NCI-H526 (cell line): Measurements from ENCODE around the gene SPTBN5.

Experiments used
- DNase-seq, 2 experiments: peaks; one replicate each; lab custom pipeline; 2025; lab: John Stamatoyannopoulos, UW

Gene SPTBN5

GRCh38 chr15:41866263-41866703 is 27.6 kb downstream of the SPTBN5 start:
- no peak for DNase-seq

DNA sequence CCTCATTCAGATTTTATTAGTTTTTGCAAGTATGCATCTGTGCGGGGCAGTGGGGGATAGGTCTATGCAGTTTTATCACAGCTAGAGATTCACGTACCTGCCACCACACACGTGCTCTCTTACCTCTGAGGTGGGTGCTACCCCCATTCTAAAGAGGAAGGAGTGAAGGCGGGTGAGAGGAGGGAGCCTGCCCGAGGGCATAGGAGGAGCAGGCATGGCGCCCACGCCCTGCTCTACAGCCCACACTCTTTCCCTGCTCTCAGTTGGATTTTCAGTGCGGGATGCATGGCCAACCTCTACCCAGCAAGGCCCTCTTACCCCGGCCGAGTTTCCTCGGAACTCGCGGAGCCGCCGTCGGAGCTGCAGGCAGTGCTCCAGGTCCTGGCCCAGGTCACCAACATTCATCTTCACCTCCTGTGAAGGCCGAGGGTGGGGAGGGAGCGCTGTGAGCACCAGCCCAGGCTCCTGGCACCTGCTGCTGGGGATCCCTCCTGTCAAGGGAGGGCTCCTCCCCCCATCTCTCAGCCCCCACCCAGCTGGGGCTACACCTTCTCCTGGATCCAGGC is 28.3 kb downstream of the SPTBN5 start:
- no peak for DNase-seq

DNA sequence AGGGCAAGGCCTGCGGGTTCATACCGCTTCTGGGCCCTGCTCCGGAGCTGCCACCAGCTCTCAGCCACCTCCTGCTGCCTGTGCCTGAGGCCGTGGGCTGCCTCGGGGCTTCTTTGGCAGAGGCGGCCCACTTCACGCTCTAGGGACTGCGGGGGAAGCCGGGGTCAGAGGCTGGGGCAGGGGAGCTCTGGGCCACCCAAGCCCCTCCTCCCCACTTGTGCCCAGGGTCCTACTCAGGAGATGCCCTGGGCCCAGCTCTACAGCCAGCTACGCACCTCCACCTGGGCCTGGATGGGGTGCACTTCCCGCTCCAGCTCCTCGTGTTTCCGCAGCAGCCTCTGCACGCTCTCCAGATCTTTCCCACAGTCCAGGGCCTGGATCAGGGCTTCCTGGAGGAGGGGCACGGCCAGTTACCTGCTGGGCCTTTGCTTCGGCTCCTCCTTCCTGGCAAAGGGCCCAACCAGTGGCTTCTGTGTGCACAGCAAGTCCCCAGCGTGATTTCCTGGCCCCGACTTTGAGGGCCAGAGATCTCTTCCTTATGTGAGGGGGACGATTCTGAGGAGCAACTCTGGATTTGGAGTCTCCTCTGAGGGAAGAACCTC is 31.2 kb downstream of the SPTBN5 start:
- DNase-seq: no peak

DNA sequence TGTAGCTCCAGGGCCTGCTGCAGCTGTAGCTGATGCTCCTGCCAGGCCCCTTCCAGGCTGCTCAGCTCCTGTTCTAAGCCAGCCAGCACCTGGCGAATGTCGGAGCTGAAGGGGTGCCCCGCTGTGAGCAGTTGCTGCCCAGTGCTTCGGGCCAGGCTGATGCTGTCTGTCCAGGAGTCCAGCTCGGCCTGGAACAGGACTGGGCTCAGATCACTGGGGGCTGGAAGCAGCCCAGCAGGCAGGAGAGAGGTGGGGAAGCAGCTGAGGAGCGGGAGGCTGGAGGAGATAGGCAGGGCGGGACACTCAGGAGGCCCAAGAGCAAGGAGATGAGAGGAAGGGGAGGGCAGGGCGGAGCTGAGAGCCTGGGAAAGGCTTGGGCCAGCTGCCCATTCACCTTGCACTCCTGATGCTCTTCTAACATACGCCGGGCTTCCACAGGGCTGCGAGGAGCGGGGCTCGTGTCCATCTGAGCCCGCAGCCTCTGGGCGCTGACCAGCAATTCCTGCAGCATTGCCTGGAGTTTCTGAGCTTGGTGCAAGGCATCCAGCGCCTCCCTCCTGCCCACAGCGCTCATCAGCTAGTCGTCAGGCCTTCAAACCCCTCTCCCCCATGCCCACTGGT is 32.0 kb downstream of the SPTBN5 start:
- DNase-seq: no peak

GRCh38 chr15:41860049-41860828 is 33.6 kb downstream of the SPTBN5 start:
- DNase-seq: no peak

GRCh38 chr15:41858756-41859155 is 35.1 kb downstream of the SPTBN5 start:
- no peak for DNase-seq

DNA sequence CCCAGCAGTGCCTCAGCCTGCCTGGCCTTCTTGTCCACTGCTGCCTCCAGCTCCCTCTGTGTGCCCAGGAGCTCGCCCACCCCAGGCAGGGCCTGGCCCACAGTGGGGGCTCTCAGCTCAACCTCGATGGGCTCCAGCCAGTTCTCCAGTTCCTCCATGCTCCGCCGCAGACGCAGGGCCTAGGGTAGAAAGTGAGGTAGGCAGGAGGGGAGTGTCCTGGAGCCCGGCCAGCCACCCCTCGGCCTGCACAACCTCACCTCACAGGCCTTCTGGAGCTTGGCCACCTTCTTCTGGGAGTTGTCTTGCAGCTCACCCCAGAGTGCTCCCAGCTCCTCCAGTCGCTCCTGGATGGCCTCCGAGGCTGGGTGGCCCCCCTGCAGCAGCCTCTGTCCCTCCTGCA is 36.5 kb downstream of the SPTBN5 start:
- no peak for DNase-seq

DNA sequence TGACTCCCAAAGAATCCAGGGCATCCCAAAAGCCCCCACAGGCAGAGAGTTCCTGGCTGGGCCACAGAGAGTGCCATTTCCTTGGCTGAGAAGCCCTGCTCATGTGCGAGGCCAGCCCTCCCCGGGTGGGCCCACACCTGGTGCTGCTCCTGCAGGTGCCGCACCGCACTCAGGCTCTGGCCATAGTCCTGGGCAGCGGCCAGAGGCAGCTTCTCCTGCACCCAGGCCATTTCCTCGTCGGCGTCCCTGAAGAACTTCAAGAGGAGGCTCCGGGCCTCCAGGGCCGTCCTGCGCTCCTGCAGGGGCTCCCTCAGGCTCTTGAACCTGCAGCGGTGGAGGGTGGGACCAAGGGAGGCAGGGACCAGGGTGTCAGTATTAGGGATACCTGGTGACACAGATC is 37.1 kb downstream of the SPTBN5 start:
- no peak for DNase-seq

GRCh38 chr15:41856262-41856661 is 37.6 kb downstream of the SPTBN5 start:
- no peak for DNase-seq

- DNase-seq: no peak
Observed at GRCh38 chr15:41855261-41855961, 38.4 kb downstream of the SPTBN5 start.

GRCh38 chr15:41854443-41854842 is 39.4 kb downstream of the SPTBN5 start:
- no peak for DNase-seq

DNA sequence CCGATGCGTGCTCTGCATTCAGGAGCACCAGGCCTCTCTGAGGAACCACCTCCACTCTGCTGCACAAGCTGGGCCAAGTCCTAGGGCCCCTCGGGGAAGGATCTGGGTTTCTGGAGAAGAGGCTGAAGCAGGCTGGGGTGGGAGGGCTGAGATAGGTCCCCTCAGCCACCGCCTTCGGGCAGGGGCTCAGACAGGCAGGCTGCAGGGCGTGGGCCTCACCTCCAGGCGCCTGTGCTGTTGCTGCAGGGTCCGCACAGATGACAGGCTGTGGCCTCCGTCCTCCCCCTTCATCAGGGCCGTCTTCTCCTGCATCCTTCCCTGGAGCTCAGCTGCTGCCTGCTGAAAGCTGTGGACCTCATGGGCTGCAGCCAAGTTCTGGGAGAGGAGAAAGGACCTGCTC is 40.0 kb downstream of the SPTBN5 start:
- DNase-seq: no peak

DNA sequence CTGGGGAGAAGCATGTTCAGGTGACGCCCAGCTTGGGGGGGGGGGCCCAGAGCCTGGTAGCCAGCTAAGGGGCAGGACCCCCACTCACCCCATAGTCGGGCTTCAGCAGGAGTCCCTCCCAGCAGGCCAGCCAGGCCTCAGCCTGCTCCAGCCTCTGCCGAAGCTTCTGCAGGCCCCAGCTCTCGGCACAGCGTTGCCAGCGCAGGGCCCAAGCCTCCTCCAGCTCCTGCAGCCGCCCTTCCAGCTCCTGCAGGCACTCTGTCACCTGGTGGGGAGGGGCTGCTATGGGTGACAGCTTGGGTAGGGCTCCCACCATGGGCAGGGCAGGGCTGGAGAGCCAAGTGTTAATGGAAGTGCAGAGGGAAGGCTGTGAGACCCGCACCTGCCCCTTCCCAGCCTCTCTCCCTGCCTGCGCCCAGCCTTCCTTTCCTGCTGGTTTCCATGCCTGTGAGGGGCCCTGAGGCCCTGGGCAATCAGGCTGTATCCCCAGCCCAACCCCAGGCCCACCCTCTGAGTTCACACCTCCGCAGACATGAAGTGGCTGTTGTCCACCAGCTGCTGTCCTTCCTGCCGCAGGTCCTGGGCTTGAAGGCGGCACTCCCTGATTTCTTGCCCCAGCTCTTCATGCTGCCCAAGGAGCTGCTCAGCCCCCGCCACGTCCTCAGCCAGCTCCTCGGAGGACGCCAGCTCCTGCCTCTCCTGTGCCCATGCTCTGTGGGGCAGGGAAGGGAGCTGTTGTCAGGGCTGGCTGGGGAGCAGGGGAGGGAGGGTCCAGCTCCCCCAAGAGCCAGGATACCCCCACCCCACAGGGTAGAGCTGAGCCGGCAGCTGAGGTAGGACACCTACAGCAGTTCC is 40.9 kb downstream of the SPTBN5 start:
- no peak for DNase-seq

DNA sequence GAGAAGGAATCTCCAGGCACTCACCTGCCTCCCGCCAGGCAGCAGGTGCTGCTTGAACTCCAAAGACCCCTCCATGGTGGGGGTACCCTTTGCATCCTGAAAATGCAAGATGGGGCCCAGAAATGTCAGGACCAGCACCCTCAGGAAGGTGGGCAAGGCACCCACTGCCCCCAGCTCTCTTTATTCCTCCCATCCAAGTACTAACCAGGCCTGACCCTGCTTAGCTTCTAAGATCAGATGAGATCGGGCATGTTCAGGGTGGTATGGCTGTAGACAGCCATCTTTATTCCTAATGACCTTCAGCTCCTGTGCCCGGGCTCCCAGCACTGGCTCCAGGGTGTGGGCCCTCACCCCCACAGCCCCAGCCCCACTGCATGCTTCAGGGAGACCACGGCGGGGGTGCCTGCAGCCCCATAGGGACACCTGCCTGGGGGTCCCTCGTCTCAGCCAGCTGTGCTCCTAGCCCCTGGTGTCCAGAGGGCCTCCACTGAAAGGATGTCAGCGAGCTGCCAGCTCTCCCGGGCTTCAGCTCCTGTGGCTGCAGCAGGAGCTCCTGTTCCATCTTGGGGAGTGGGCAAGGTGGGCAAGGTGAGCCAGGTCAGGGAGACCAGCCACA is 42.0 kb downstream of the SPTBN5 start:
- DNase-seq: no peak

DNA sequence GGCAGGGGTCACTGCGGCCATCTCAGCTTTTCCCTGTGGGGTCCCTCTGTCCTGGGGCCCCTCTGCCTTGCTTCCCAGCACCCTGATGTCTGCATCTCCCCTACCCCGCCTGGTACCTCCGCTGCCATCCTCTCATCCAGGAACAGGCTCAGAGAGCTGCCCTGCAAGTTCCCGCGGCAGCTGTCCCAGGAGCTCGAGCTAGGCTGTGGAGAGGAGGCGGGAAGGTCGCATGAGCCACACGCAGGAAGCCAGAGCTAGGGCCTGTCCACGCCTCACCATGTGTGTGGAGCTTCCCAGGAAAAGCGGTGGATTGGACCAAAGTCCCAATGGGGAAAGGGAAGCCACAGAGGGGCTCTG is 42.7 kb downstream of the SPTBN5 start:
- no peak for DNase-seq

- no peak for DNase-seq
Observed at GRCh38 chr15:41850482-41851166, 43.2 kb downstream of the SPTBN5 start.

GRCh38 chr15:41849861-41850260 is 44.0 kb downstream of the SPTBN5 start:
- no peak for DNase-seq

GRCh38 chr15:41849204-41849603 is 44.6 kb downstream of the SPTBN5 start:
- DNase-seq: no peak

- DNase-seq: no peak
Observed at GRCh38 chr15:41848631-41849030, 45.2 kb downstream of the SPTBN5 start.

GRCh38 chr15:41847981-41848380 is 45.9 kb downstream of the SPTBN5 start:
- no peak for DNase-seq
